Mesendoderm (in vitro differentiated cells): ENCODE results near the gene ASXL1.

Source experiments
- DNase-seq: peaks from one replicate; pipeline ENCODE4 v3.0.0; 2013
- H2AK5ac ChIP-seq: 2 replicates; pipeline ENCODE4 v1.6.1; 2013; ENCODE audit warnings: low read length, inconsistent platforms
- H2BK120ac ChIP-seq: 2 replicates; pipeline ENCODE4 v1.6.1; 2013; ENCODE audit warnings: low read depth, mild to moderate bottlenecking, low read length, moderate library complexity, mixed read lengths
- H2BK15ac ChIP-seq: replicated peaks from 2 replicates; pipeline ENCODE4 v1.6.1; 2013; ENCODE audit warnings: low read depth, mild to moderate bottlenecking, moderate library complexity
- H2BK5ac ChIP-seq: 2 replicates; pipeline ENCODE4 v1.6.1; 2013; ENCODE audit warnings: low read length, inconsistent platforms
- H3K18ac ChIP-seq: 2 replicates; pipeline ENCODE4 v1.6.1; 2013; ENCODE audit warnings: mild to moderate bottlenecking, low read length, mixed read lengths
- H3K23ac ChIP-seq: one replicate; pipeline ENCODE4 v1.6.1; 2013; ENCODE audit warnings: low read length
- H3K27ac ChIP-seq: 2 replicates; pipeline ENCODE4 v1.5.1; 2013; ENCODE audit warnings: low read depth, mild to moderate bottlenecking, inconsistent platforms, low read length, moderate library complexity
- H3K27me3 ChIP-seq: 2 replicates; pipeline ENCODE4 v1.6.1; 2013; ENCODE audit warnings: low read length, control low read depth, mild to moderate bottlenecking, inconsistent platforms; ENCODE audit not compliant: insufficient read depth, poor library complexity
- H3K36me3 ChIP-seq: 2 replicates; pipeline ENCODE4 v1.6.1; 2013; ENCODE audit warnings: low read length, inconsistent platforms; ENCODE audit not compliant: control insufficient read depth, insufficient read depth
- H3K4ac ChIP-seq: one replicate; pipeline ENCODE4 v1.6.1; 2013; ENCODE audit warnings: low read depth, mild to moderate bottlenecking, low read length, moderate library complexity
- H3K4me1 ChIP-seq: 2 replicates; pipeline ENCODE4 v1.6.1; 2013; ENCODE audit warnings: low read depth, low read length, inconsistent platforms; ENCODE audit not compliant: control insufficient read depth
- H3K4me2 ChIP-seq: 2 replicates; pipeline ENCODE4 v1.6.1; 2013; ENCODE audit warnings: low read length
- H3K4me3 ChIP-seq: 2 replicates; pipeline ENCODE4 v1.5.1; 2013; ENCODE audit warnings: mild to moderate bottlenecking, low read length
- H3K56ac ChIP-seq: one replicate; pipeline ENCODE4 v1.6.1; 2013; ENCODE audit warnings: low read length
- H3K79me1 ChIP-seq: 2 replicates; pipeline ENCODE4 v1.6.1; 2013; ENCODE audit warnings: low read length, inconsistent platforms
- H3K79me2 ChIP-seq: 2 replicates; pipeline ENCODE4 v1.6.1; 2013; ENCODE audit warnings: mild to moderate bottlenecking, low read length; ENCODE audit not compliant: control insufficient read depth, insufficient read depth
- H3K9ac ChIP-seq: 2 replicates; pipeline ENCODE4 v1.6.1; 2013; ENCODE audit warnings: low read length, inconsistent platforms
- H4K5ac ChIP-seq: one replicate; pipeline ENCODE4 v1.6.1; 2013; ENCODE audit warnings: low read length
- H4K8ac ChIP-seq: one replicate; pipeline ENCODE4 v1.6.1; 2013; ENCODE audit warnings: low read depth, mild to moderate bottlenecking, control low read depth, low read length, moderate library complexity
- WGBS: extraction: QIAGEN DNeasy Blood & Tissue Kit; methylation state at CpG from one replicate; pipeline ENCODE4 v1.1.7; 2013; ENCODE audit warnings: low lambda C conversion rate, missing lambda C conversion rate; ENCODE audit not compliant: insufficient coverage; ENCODE audit errors: extremely low coverage; 5-methylcytosine and 5-hydroxymethylcytosine counted together

Gene ASXL1

GRCh38 chr20:32325706-32326503 lies 32.2 kb upstream of the ASXL1 start:
- Histone ChIP-seq H3K23ac (no peak overlapping the region), H3K79me1 (no peaks in the 10 kb centered on the region), H3K4me2 (no peak overlapping the region), H2AK5ac (no peak overlapping the region), H3K9ac (no peak overlapping the region), H3K4me1 (no peaks in the 10 kb centered on the region), H3K27ac (no peak overlapping the region), H3K36me3 (peaks cover 2% of the 10 kb centered on the region), H2BK15ac (no peak overlapping the region), H4K8ac (no peak overlapping the region), H3K56ac (no peak overlapping the region), H2BK120ac (no peak overlapping the region), H3K27me3 (no peaks in the 10 kb centered on the region), H3K4me3 (no peak overlapping the region), H4K5ac (no peak overlapping the region), H2BK5ac (no peak overlapping the region), H3K18ac (no peak overlapping the region), H3K4ac (no peak overlapping the region), H3K79me2 (no peaks in the 10 kb centered on the region)
- DNase-seq: peak; percentile 32
- WGBS: no CpG with 5 or more reads among the region's 6 CpGs

- no peak overlapping the region for H3K9ac ChIP-seq
- no peak overlapping the region for H2AK5ac ChIP-seq
- no peaks in the 10 kb centered on the region for H3K4me1 ChIP-seq
- no peak overlapping the region for H3K27ac ChIP-seq
- H2BK5ac ChIP-seq: no peak overlapping the region
- peaks cover 2% of the 10 kb centered on the region for H3K36me3 ChIP-seq
- no peaks in the 10 kb centered on the region for H3K79me1 ChIP-seq
- H3K27me3 ChIP-seq: no peaks in the 10 kb centered on the region
- no peaks in the 10 kb centered on the region for H3K79me2 ChIP-seq
- no peak overlapping the region for H3K56ac ChIP-seq
- no peak overlapping the region for H3K23ac ChIP-seq
- no peak for DNase-seq
- no peak overlapping the region for H3K4me2 ChIP-seq
- H2BK15ac ChIP-seq: no peak overlapping the region
- H3K4ac ChIP-seq: no peak overlapping the region
- H4K8ac ChIP-seq: no peak overlapping the region
- H2BK120ac ChIP-seq: no peak overlapping the region
- H3K4me3 ChIP-seq: no peak overlapping the region
- H4K5ac ChIP-seq: no peak overlapping the region
- H3K18ac ChIP-seq: no peak overlapping the region
- no CpG with 5 or more reads among the region's 1 CpG for WGBS
These were observed 31.7 kb upstream of the ASXL1 start for GRCh38 chr20:32326504-32326845.

DNA sequence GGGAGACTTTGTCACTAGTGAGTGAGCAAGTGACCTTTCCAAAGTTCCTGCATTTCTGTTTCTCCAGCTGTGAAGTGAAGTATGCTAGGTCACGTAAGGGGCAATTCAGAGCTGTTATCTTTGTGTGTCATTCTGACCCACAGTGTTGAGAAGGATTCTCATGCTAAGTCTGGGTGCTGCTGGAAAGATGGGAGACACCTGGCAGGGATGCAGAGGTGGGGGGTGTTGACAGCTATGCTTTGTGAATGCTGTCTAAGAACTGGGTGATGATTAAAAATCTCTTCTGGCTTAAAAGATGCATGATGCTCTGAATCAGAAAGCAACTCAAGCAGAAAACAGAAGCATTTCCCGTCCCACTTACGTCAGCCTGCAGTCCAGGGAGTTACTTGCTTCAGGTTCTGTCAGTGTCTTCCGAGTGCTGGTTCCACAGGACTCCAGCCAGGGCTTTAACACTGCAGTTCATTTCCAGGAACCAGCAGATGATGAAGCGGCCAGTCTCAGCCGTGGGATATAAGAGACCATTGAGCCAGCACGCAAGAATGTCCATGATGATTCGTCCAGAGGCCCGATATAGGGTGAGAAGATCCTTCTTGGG lies 30.9 kb upstream of the ASXL1 start:
- Histone ChIP-seq H3K79me1 (no peaks in the 10 kb centered on the region), H2BK15ac (no peak overlapping the region), H3K4ac (no peak overlapping the region), H3K27ac (no peak overlapping the region), H3K56ac (no peak overlapping the region), H4K8ac (no peak overlapping the region), H3K23ac (no peak overlapping the region), H3K27me3 (no peaks in the 10 kb centered on the region), H3K4me2 (no peak overlapping the region), H3K36me3 (peaks cover 2% of the 10 kb centered on the region), H3K9ac (no peak overlapping the region), H3K79me2 (no peaks in the 10 kb centered on the region), H2BK5ac (no peak overlapping the region), H4K5ac (no peak overlapping the region), H3K18ac (no peak overlapping the region), H3K4me3 (no peak overlapping the region), H2BK120ac (no peak overlapping the region), H3K4me1 (no peaks in the 10 kb centered on the region), H2AK5ac (no peak overlapping the region)
- WGBS: no CpG with 5 or more reads among the region's 9 CpGs
- no peak for DNase-seq

GRCh38 chr20:32329817-32330554 lies 28.1 kb upstream of the ASXL1 start:
- Histone ChIP-seq H3K18ac (no peak overlapping the region), H3K79me2 (no peaks in the 10 kb centered on the region), H2BK120ac (no peak overlapping the region), H4K8ac (no peak overlapping the region), H3K4me1 (no peaks in the 10 kb centered on the region), H3K36me3 (peaks cover 2% of the 10 kb centered on the region), H2BK5ac (no peak overlapping the region), H3K27ac (no peak overlapping the region), H3K4me3 (no peak overlapping the region), H4K5ac (no peak overlapping the region), H2AK5ac (no peak overlapping the region), H3K4ac (no peak overlapping the region), H2BK15ac (no peak overlapping the region), H3K27me3 (no peaks in the 10 kb centered on the region), H3K56ac (no peak overlapping the region), H3K79me1 (no peaks in the 10 kb centered on the region), H3K4me2 (no peak overlapping the region), H3K23ac (no peak overlapping the region), H3K9ac (no peak overlapping the region)
- DNase-seq: no peak
- WGBS: no CpG with 5 or more reads among the region's 7 CpGs

- H3K79me2 ChIP-seq: no peaks in the 10 kb centered on the region
- no peak overlapping the region for H2BK15ac ChIP-seq
- no peak overlapping the region for H3K4me2 ChIP-seq
- no CpG with 5 or more reads among the region's 1 CpG for WGBS
- H2AK5ac ChIP-seq: no peak overlapping the region
- no peak overlapping the region for H2BK5ac ChIP-seq
- H3K36me3 ChIP-seq: peaks cover 2% of the 10 kb centered on the region
- no peak overlapping the region for H2BK120ac ChIP-seq
- no peaks in the 10 kb centered on the region for H3K79me1 ChIP-seq
- no peak for DNase-seq
- no peak overlapping the region for H3K56ac ChIP-seq
- no peak overlapping the region for H4K8ac ChIP-seq
- H3K9ac ChIP-seq: no peak overlapping the region
- no peak overlapping the region for H3K4ac ChIP-seq
- no peak overlapping the region for H3K18ac ChIP-seq
- no peak overlapping the region for H3K23ac ChIP-seq
- H4K5ac ChIP-seq: no peak overlapping the region
- H3K4me1 ChIP-seq: no peaks in the 10 kb centered on the region
- no peak overlapping the region for H3K4me3 ChIP-seq
- no peak overlapping the region for H3K27ac ChIP-seq
- H3K27me3 ChIP-seq: no peaks in the 10 kb centered on the region
These were observed 27.6 kb upstream of the ASXL1 start for GRCh38 chr20:32330555-32330897.
